Kidney (tissue), 14 donors: ENCODE measurements around the gene CRIP1. TPM values are rescaled to one million over a fixed set of nuclear protein-coding genes. Genes with fewer than 3 reads are reported as not detected.

ENCODE experiments used
- DNase-seq, 5 donors: peaks; one replicate each; pipeline ENCODE4 v3.0.0-alpha.2; 2013 to 2020
- FAIRE-seq: peaks from 2 replicates; lab custom pipeline; 2012; peaks lifted over from hg19 to GRCh38; lab: Jason Lieb, UNC
- H3K27ac ChIP-seq, 2 donors: one replicate each; pipeline ENCODE4 v1.7.0; 2013; ENCODE audit warnings: low read depth in 2 of 2, low read length in 2 of 2, inconsistent platforms in 1 of 2
- H3K27me3 ChIP-seq: one replicate; pipeline ENCODE4 v1.7.1; 2013; ENCODE audit warnings: low read length, inconsistent platforms; ENCODE audit not compliant: control insufficient read depth, insufficient read depth
- H3K36me3 ChIP-seq, 3 donors: one replicate each; pipeline versions ENCODE4 v1.7.0 to v1.7.1; 2013; ENCODE audit warnings: low read length in 3 of 3, control low read depth in 1 of 3, inconsistent platforms in 1 of 3; ENCODE audit not compliant: insufficient read depth in 3 of 3, control insufficient read depth in 2 of 3
- H3K4me1 ChIP-seq, 3 donors: one replicate each; pipeline versions ENCODE4 v1.7.0 to v1.7.1; 2013; ENCODE audit warnings: low read length in 3 of 3, inconsistent platforms in 1 of 3, low read depth in 1 of 3; ENCODE audit not compliant: control insufficient read depth in 2 of 3, insufficient read depth in 2 of 3
- H3K4me3 ChIP-seq, 3 donors: one replicate each; pipeline versions ENCODE4 v1.7.0 to v1.8.1; 2013; ENCODE audit warnings: low read length in 3 of 3, control low read depth in 1 of 3, inconsistent platforms in 1 of 3
- H3K9ac ChIP-seq, 3 donors: one replicate each; pipeline versions ENCODE4 v1.7.0 to v1.7.1; 2013; ENCODE audit warnings: low read length in 3 of 3, control low read depth in 1 of 3, inconsistent platforms in 1 of 3
- H3K9me3 ChIP-seq, 3 donors: one replicate each; pipeline versions ENCODE4 v1.7.0 to v1.7.1; 2013; ENCODE audit warnings: low read length in 3 of 3, control low read depth in 1 of 3, inconsistent platforms in 1 of 3; ENCODE audit not compliant: control insufficient read depth in 2 of 3, insufficient read depth in 1 of 3
- CTCF ChIP-seq: IDR thresholded peaks from 3 replicates; pipeline ENCODE4 v1.5.1; 2012; ENCODE audit warnings: mild to moderate bottlenecking, moderate library complexity, borderline replicate concordance; ENCODE audit not compliant: insufficient read depth; ENCODE audit errors: extremely low read depth
- intact Hi-C: fragments of 100-400 bp; cut with DNase I; formaldehyde crosslinking; loops from one replicate; pipeline ENCODE4 v1.11.1; 2022
- polyA plus RNA-seq: library from polyadenylated mRNA; stranded (reverse); fragments of 350-450 nt; fragmentation: Illumina TruSeq; extraction: RNeasy Lipid Tissue Mini Kit (QIAGEN cat#74804); gene quantifications from one replicate; pipeline ENCODE4 v1.2.3, GENCODE V29; 2014; ENCODE audit warnings: low read depth, low replicate concordance; ENCODE audit not compliant: insufficient read depth
- total RNA-seq: library from RNA; stranded (reverse); fragmentation: NEBNext Ultra II Directional; extraction: Animal tissue kit (Norgen Biotek cat#: 25700); gene quantifications from one replicate; pipeline ENCODE4 v1.2.1, GENCODE V29; 2021
- donor health status: control.
- donor health status: control.
- donor health status: control.
- donor health status: control.
- donor health status: control.
- donor health status: DM: yes; HTN: yes; CAD: no.
- donor health status: Normal renal cell carcinoma (clear cell type).

The CRIP1 gene
- total and polyA plus RNA-seq, 2 donors from 2014 or later: 272 to 381 TPM

- Histone ChIP-seq H3K27ac (no peak overlapping the region), H3K4me3 (no peak overlapping the region), H3K36me3 (peaks cover 0 to 5% (median 0%) of the 10 kb centered on the region in 3 donors), H3K27me3 (no peaks in the 10 kb centered on the region), H3K9me3 (no peaks in the 10 kb centered on the region), H3K4me1 (peaks cover 0 to 45% (median 25%) of the 10 kb centered on the region in 3 donors), H3K9ac (no peak overlapping the region)
- DNase-seq (peak in 3 of 5 donors; percentile 50 to 81 (median 74)), FAIRE-seq (no peak)
- intact Hi-C loops: no loop called here
- TF ChIP-seq CTCF: no peak
These were observed 8.1 kb upstream of the CRIP1 start for GRCh38 chr14:105478398-105479251.

DNA sequence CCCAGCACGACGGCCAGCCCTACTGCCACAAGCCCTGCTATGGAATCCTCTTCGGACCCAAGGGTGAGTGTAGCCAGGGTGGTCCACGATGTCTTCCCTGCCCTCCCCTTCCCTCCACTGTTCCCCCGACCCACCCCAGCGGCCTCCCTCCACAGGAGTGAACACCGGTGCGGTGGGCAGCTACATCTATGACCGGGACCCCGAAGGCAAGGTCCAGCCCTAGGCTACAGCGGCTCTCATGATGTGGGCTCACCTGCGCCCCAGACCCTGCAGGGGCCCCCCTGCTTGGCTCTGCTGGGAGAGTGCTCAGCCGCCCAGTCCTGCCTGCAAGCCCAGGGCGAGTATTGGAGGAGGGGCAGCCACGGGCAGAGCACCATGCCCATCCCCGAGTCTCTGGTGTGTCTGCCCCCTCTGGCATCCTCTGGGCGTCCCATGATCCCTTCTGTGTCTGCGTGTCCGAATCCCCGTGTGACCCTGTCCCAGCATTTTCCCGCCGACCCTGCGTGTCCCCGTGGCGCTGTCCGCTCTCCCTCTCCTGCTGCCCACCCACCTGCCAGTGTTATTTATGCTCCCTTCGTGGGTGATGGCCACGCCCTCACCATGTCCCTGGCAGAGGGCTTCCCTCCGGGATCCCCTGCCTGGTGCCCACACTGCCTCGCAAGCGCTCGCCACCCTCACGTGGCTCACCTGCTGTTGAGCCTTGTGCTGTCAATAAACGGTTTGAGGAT lies 7.1 kb upstream of the CRIP1 start:
- FAIRE-seq: no peak
- peak overlapping the region in 1 of 2 donors; percentile 34 for H3K27ac ChIP-seq
- TF ChIP-seq CTCF: no peak
- H3K27me3 ChIP-seq: no peaks in the 10 kb centered on the region
- no peak overlapping the region for H3K9ac ChIP-seq
- peak in 2 of 5 donors; percentile 77 to 83 for DNase-seq
- H3K4me3 ChIP-seq: no peak overlapping the region
- intact Hi-C loops: no loop called here
- H3K4me1 ChIP-seq: peaks cover 0 to 45% (median 25%) of the 10 kb centered on the region in 3 donors
- H3K9me3 ChIP-seq: no peaks in the 10 kb centered on the region
- H3K36me3 ChIP-seq: peaks cover 0 to 5% (median 0%) of the 10 kb centered on the region in 3 donors

GRCh38 chr14:105480199-105480746 lies 6.4 kb upstream of the CRIP1 start:
- H3K36me3 ChIP-seq: peaks cover 0 to 5% (median 0%) of the 10 kb centered on the region in 3 donors
- H3K27ac ChIP-seq: peak overlapping the region; percentile 32 to 99
- peak overlapping the region in 1 of 3 donors; percentile 84 for H3K9ac ChIP-seq
- intact Hi-C loops: no loop called here
- peaks cover 0 to 45% (median 25%) of the 10 kb centered on the region in 3 donors for H3K4me1 ChIP-seq
- H3K9me3 ChIP-seq: no peaks in the 10 kb centered on the region
- peak in 1 of 5 donors; percentile 83 for DNase-seq
- H3K27me3 ChIP-seq: no peaks in the 10 kb centered on the region
- no peak for TF ChIP-seq CTCF
- no peak overlapping the region for H3K4me3 ChIP-seq
- no peak for FAIRE-seq
